GM23338 (cell line): ENCODE measurements around the gene SLC39A8.

ENCODE experiments used
- CTCF ChIP-seq, 2 experiments: fragments of 200-600 bp in 1 of 2; sonication (generic) in 1 of 2; conservative IDR thresholded peaks; 2 replicates each; pipeline versions ENCODE4 v1.5.1 to v1.6.1; 2016 to 2017; ENCODE audit warnings: antibody characterized with exemption in 2 of 2, low read depth in 2 of 2, mild to moderate bottlenecking in 2 of 2, moderate library complexity in 1 of 2
- EZH2 ChIP-seq: fragments of 200-600 bp; sonication (generic); IDR thresholded peaks from one replicate; pipeline ENCODE4 v1.8.0; 2017; ENCODE audit warnings: antibody characterized with exemption, mild to moderate bottlenecking, low read depth; ENCODE audit not compliant: unreplicated experiment
- EZH2phosphoT487 ChIP-seq: fragments of 200-600 bp; sonication (generic); IDR thresholded peaks from one replicate; pipeline ENCODE4 v1.8.1; 2018; ENCODE audit warnings: antibody characterized with exemption; ENCODE audit not compliant: unreplicated experiment
- POLR2AphosphoS5 ChIP-seq: IDR thresholded peaks from 2 replicates; pipeline ENCODE4 v1.6.1; 2016; ENCODE audit warnings: antibody characterized with exemption, low read depth
- REST ChIP-seq: IDR thresholded peaks from one replicate; pipeline ENCODE4 v1.6.1; 2018; ENCODE audit warnings: antibody characterized with exemption; ENCODE audit not compliant: unreplicated experiment

GRCh38 chr4:102217775-102218355 is 127.4 kb downstream of the SLC39A8 start:
- peak; percentile 5 for TF ChIP-seq REST
- TF ChIP-seq CTCF (conservative IDR thresholded peaks at IDR 0.05; ENCODE audit: low read depth in 2 of 2), result no peak
- no peak for TF ChIP-seq EZH2
- no peak for TF ChIP-seq POLR2AphosphoS5
- TF ChIP-seq EZH2phosphoT487, result no peak
